HG02973 (cell line): Measurements from ENCODE around the gene CUTC.
"Not testable (repeated sequence)": the region's sequence is repeated elsewhere in the genome, so short reads cannot be mapped to it uniquely, and the experiment has no call there.

ENCODE experiments used
- ATAC-seq: cut with Tn5 transposase; IDR thresholded peaks from one replicate; pipeline ENCODE4 v1.9.1; 2021; ENCODE audit warnings: moderate library complexity; ENCODE audit not compliant: unreplicated experiment

CUTC gene, protein sequence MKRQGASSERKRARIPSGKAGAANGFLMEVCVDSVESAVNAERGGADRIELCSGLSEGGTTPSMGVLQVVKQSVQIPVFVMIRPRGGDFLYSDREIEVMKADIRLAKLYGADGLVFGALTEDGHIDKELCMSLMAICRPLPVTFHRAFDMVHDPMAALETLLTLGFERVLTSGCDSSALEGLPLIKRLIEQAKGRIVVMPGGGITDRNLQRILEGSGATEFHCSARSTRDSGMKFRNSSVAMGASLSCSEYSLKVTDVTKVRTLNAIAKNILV

DNA sequence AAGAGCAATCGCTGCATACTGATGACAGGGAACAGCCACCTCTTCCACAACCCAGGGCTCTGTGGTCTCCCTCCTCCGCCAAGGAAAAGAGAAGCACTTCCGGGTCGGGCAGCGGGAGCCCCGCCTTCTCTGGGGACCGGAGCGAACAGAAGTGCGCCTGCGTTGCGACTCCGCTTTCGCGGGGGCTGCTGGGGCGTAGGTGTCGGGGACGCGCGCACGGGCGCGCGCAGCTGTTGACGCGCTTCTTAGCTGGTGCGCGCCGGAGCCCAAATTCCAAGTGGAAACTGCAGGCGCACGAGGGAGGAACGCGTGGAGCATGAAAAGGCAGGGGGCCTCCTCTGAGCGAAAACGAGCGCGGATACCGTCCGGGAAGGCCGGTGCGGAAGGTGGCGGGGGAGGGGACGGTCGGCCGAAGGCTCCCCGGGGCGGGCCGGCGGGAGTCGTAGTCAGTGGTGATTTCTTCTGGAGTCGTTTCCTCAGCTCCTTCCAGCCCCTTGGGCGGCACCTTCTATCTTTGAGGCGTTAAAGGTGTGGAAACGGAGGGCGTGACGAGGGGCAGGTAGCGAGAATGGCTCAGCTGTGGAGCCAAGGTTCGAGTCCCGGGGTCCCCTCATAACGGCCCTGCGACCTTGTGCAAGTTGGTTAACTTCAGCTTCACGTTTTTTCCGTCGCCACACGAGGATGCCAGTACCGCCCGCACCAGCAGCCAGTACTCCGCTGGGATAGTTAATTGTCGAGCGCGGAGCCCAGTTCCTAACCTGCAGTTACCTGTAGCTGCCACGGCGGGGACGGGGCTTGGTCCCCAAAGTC, at the start of gene CUTC, which contains the start of gene COX15:
Gene CUTC, plus strand, starts transcription at position 202 of the 810 bp plus-strand sequence. Its CDS starts 115 bp downstream, at position 317.
Gene COX15, minus strand, starts transcription at position 95 of the 810 bp plus-strand sequence. Its CDS starts 78 bp downstream, at position 17.
- peak; percentile 81 for ATAC-seq

DNA sequence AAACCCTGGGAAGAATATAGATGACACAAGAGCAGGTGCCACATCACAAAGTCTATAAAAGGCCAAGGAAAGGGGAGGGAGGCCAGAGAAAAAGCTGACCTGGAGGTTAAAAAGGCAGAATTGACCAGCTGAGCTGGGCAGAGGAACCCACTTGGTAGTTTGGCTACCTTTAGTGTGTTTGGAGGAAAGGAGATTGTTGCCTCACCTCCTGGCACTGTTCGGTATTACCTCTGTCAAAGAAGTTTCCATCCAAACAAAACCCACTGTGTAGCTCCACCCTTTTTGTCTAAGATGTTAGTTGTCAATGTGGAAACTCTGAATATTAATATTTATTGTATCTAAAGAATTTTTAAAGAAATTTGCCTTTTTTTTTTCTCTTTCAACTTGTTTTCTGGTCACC, 49.3 kb upstream of the CUTC start:
- ATAC-seq, result peak; percentile 56

DNA sequence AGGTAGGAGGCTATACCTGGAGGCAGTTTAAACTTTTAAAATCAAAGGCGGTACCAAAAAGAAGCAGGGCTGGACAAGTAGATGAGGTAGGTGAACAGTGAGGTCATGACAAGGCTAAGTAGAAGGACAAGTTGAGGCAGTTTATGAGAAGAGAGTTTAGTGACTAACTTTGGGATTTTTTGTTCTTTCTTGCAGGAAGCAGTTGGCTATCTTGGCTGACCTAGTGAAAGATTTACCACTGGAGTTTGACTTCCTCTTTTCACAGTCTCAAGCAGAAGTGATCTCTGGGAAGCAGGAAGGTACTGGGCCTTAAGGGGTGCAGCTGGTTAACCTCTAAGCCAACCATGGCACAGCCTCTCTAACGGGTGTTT, 46.5 kb upstream of the CUTC start:
- ATAC-seq, result peak; percentile 88

DNA sequence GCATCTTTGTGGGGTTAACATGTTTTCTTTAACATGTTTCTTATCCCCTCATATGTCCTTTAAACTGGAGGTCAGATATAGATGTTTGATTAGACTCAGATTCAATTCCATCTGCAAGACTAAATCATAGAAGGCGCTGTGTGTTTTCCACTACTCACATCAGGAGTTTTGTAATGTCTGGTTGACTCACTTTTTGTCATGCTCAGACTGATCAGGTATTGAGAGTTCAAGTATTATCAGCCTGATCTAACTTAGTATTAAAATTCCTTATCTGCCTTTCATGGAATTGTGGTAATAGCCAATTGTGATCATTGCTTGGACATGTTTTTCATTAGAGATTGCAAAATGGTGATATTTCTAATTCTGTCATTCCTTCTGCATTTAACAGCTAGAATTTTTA, 42.6 kb upstream of the CUTC start:
- no peak for ATAC-seq

DNA sequence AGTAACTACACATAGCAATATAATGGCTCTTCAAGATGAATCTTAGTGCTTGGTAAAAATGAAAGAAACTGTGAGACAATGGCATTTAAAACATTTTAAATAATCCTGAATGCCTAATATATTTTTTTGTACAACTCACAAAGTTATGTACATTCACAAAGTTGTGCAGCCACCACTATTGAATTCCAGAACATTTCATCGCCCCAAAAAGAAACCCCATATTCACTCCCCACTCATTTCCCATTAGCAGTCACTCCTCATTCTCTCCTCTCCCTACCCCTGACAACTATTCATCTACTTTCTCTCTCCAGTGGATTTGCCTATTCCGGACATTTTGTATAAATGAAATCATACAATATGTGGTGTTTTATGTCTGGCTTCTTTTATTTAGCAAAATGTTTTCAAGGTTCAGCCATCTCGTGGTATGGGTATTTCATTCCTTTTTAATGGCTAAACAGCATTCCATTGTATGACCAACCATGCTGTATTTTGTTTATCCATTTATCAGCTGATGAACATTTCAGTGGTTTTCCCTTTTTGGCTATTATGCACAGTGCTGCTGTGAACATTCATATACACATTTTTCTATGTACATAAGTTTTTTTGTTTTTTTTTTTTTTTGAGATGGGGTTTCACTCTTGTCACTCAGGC, 38.0 kb upstream of the CUTC start:
- ATAC-seq, result no peak

DNA sequence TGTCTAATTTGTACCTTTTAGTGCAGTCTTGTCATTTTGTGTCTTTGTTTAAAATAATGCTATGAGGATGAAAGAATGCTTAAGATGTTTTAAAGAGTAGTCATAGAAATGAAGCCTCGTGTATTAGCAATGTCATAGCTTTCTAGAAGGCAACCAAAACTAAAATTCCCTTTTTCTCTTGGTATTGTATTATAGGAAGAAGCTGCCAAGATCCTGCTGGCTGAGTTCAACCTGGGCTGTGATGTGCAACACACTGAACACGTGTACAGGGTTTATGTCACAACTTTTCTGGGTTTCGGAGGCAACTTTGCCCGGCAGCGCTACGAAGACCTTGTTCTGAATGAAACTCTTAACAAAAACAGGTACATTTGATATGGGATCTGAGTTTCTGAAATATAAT, 36.3 kb upstream of the CUTC start:
- ATAC-seq, result no peak

DNA sequence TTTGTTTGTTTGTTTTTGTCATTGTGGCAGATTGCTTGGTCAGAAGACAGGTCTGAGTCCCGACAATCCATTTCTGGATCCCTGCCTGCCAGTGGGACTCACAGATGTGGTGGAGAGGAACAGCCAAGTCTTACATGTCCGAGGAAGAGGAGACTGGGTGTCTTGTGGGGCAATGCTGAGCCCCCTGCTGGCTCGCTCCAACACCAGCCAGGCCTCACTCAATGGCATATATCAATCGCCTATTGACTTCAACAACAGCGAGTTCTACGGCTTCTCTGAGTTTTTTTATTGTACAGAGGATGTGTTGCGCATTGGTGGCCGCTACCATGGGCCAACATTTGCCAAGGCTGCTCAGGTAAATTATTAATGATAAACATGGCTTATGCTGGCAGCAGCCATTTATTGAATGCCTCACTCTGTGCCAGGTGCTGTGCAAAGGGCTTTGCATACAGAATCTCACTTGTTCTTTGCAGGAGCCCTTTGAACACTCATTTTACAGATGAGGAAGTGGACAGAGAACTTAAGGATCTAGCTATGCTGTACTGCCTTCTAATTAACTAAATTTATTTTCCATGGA, 33.4 kb upstream of the CUTC start:
- ATAC-seq, result no peak

DNA sequence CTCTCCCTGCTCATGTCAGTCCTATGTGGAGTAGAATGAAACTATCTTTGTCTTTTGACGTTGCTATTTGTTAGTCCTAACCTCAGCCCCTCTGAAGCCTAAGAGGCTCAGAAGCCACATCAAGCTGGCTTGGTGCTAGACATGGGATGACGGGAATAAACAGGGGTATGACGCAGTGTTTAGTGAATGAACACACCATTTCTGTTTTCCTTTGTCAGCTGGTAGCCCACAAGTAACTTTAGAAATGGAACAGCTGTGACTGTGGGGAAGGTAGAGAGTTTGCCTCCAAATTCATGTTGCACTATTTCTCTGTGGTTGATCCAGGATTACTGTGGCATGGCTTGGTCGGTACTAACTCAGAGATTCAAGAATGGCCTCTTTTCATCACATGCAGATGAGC, 31.4 kb upstream of the CUTC start:
- ATAC-seq, result no peak

DNA sequence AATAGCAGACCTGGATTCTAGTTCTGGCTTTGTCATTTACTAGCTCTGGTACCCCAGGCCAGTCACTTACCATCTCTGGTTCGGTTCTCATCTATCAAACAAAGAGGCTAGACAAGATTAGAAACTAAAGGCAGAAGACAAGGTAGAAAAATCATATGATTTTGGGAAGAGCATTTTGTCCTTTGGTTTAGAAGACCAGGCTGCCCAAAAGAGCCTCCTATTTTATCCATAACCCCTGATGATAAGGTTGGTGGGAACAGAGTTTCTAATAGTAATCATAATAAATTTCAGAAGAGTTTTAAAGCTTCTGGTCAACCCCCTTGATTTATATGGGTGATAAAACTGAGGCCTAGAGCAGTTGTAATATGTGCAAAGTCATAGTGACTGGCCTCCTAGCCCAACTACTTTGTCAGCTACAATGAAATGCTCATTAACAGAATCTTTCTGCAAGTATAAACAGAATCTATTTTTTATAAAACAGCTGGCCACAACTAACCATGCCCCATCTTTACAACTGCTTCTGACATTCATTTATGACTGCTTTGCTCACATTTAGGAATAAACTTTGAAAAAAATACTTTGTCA, 23.5 kb upstream of the CUTC start:
- no peak for ATAC-seq

DNA sequence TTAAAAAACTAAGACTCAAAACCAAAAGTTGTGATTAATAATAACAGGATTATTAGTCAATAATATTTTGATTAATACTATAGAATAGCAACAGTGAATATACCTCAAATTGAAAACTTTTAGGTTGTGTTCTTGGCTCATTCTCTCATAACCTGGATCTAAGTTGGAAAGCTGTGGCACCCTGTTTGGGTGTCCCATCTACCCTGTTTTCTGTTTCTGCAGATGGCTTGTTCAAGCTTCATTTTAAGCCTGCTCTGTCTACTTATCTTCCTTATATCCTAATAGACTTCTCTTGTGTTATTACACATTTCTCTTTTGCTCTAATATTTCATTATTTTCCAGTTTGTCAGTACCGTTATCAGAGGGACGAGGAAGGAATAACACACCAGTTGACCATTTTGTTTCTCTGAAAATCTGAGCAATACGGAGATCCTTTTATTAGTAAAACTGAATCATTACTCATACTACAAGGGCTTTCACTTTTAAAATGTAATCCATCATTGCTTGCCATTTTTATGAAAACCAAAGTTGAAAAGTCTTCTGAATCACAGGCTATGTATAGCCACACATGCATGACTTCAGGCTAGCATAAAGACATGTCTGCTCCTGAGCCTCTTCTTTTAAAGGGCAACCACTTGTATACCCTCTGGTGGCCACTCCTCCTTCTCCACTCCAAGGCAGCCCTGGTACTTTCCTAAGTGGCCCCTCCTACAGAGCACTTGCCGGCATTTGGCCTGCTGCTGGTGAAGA, 22.4 kb upstream of the CUTC start:
- ATAC-seq, result no peak

DNA sequence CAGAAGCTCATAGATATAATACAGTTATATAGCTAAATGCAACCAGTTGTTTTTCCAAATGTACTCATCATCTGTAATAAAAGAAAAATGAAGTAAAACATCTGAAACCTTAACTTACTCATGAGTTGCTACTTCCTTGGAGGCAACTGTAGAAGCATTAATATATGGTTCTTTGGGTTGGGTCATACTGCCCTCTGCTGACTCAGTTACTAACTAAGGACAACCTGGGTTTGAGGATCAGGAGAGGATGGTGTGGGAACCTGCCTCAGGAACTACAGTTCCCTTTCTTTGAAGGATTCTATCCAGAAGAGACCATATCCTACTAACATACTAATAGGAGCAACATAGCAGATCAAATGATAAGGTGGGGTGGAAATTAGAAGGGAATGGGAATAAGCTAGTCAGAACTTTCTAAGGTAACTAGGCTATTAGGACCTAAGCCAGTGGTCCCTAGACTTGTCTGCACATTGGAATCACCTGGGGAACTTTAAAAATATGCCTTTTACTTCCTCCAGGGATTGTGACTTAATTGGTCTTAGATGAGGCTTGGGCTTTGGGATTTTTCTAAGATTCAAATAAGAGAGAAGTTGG, 20.8 kb upstream of the CUTC start:
- ATAC-seq, result no peak

DNA sequence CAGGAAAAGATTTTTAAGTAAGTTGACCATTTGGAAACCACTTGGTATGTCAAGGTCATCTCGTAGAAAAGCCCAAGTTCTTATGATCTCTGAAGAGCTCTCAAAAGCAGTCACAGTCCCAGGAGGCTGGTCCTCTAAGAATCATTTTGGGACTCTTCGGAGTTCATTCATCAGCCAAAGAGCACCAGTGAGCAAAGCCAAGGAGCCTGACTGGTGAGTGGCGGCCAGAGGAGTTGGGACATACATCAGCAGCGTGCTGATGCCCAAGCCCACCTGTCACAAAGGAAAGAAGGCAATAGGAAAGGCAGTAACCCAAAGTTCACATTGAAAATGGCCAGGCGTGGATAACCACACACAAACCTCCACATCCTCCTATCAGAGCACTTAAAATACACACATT, 17.6 kb upstream of the CUTC start:
- no peak for ATAC-seq

DNA sequence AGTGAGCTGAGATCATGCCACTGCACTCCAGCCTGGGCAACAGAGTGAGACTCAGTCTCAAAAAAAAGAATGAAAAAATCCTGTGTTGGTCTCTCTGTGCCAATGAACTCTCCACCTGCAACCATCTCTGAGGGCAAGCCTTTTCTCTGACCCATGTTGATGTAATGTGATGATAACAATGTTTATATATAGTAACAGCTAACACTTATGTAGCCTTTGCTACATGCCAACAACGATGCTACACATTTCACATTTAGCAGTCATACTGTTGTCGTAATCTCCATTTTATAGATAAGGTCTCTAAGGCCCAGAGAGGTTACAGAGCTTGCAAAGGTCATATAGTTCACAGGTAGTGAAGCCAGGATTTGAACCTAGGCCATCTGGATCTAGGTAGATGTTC, 11.6 kb upstream of the CUTC start:
- ATAC-seq, result no peak

DNA sequence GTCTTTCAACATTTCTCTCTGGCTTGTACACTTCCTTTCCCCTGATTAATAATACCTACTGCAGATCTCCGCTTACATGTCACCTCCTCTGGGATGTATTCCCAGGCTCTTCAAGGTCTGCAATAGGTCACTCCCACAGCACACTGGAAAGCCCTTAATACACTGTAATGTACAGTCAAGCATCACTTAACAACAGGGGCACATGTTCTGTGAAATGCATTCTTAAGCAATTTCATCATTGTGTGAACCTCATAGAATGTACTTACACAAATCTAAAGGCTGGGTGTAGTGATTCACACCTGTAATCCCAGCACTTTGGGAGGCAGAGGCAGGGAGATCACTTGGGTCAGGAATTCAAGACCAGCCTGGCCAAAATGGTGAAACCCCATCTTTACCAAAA, 2.0 kb upstream of the CUTC start:
- no peak for ATAC-seq

DNA sequence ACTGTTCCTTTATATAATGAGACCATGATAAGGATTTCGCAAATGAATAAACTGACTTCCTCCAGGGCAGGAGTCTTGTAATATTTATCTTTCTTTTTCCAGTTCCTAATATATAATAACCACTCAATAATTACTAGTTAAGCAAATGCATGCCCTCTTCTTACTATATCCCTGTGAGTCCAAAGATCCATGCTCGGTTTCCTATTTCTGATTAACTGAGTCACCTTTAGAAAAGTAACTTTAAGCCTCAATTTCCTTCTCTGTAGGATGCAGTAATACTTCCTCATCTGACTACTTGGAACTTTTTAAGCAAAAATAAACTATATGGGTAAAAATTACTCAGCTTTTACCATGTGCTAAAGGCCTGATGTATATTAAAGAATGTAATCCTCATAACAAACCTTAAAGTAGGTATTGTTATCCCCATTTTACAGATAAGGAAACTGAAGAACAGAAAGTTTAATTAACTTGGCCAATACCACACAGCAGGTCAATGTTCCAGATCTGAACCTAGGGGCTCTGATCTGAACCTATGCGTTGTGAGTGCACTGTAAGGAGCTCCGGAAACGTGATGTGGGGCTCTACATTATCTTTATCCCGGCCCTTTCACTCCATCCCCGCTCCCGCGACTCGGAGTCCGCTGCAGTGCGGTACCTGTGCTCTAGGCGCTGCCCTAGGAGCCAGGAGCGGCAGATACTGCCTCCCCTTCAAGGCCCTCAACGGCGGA, 565 bp upstream of the CUTC start:
- no peak for ATAC-seq

DNA sequence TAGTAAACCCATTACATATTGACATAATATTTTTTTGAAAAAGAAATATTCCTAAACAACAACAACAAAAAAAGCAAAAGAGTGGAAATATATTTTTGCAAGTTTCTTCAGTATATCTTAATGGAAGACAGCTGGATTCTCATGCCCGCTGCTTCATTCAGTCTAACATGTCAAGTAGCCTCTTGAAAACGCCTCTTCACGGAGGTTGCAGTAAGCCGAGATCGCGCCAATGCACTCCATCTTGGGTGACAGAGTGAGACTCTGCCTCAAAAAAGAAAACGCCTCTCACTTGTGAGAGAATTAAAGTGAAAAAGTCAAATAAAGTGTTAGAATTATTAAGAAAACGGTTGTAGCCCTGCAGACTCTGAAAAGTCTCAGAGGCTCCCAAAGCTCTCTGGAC, 1.3 kb downstream of the CUTC start:
- ATAC-seq, result no peak

DNA sequence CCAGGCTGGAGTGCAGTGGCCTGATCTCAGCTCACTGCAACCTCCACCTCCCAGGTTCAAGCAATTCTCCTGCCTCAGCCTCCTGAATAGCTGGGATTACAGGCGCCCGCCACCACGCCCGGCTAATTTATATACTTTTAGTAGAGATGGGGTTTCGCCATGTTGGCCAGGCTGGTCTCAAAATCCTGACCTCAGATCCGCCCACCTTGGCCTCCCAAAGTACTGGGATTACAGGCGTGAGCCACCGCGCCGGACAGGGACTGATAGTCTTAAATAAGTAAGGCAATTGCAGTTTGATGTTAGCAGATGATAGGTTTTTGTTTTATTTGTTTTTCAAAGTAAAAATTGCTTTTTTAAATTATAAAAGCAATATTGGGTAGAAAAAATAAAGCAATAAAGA, 2.1 kb downstream of the CUTC start:
- not testable (repeated sequence) for ATAC-seq

DNA sequence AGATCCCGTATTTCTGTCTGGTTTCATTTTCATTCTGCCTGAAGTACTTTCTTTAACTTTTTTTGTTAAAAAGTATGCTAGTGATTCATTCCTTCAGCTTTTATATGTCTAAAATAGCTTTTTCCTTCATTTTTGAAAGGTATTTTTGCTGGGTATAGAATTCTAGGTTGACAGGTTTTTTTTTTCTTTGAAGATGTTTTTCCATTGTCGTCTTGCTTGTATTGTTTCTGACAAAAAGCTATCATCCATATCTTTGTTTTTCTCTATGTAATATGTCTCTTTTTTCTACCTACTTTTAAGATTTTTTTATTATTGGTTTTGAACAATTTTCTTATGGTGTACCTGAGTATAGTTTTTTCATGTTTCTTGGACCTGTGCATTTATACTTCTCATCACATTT, 8.2 kb downstream of the CUTC start:
- no peak for ATAC-seq

DNA sequence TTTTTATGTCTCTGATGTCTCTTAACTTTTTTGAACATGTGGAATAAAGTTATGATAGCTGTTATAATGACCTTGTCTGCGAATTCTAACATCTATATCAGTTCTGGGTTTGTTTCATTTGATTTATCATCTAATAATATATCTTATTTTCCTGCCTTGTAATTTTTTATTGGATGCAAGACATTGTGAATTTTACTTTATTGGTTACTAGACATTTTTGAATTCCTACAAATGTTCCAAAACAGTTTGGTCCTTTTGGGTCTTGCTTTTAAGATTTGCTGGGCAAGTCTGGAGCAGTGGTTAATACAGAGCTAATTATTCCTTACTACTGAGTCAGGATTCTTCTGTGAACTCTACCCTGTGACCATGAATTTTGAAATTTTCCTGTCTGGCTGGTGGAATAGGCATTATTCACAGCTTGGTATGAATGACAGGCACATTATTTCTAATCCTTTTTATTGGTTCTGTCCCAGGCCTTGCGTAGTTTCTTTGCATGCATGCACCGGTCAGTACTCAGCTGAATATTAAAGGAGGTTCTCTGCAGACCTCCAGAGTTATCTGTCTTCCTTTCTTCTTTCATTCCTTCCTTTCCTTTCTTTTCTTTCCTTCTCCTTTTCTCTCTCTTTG, 9.0 kb downstream of the CUTC start:
- no peak for ATAC-seq
